AG04450 (cell line): ENCODE results near the gene OVOL1. TPM values are rescaled to one million over a fixed set of nuclear protein-coding genes. Genes with fewer than 3 reads are reported as not detected.

Experiments
- CTCF ChIA-PET: fragments of 300-600, 350-600 bp; formaldehyde crosslinking; extraction: SDS; loops from one replicate; lab custom pipeline; 2022; ENCODE audit warnings: antibody characterized with exemption, inconsistent platforms; lab: Charles Lee
- POLR2A ChIA-PET: fragments of 350-600 bp; formaldehyde crosslinking; extraction: SDS; loops from one replicate; lab custom pipeline; 2021; ENCODE audit warnings: antibody characterized with exemption, inconsistent platforms; lab: Yijun Ruan, JAX
- DNase-seq: peaks from one replicate; pipeline ENCODE4 v3.0.0-alpha.2; 2011; ENCODE audit warnings: low read depth, low spot score
- H3K27ac ChIP-seq: one replicate; pipeline ENCODE4 v1.5.1; 2012; ENCODE audit warnings: low read depth, low read length, control low read depth
- H3K27me3 ChIP-seq: one replicate; pipeline ENCODE4 v1.6.0; 2012; ENCODE audit warnings: low read length; ENCODE audit not compliant: control insufficient read depth, insufficient read depth
- H3K4me3 ChIP-seq: 2 replicates; pipeline ENCODE4 v1.5.1; 2011; ENCODE audit warnings: mild to moderate bottlenecking, low read depth, low read length, control low read depth
- H3K9me3 ChIP-seq: 2 replicates; pipeline ENCODE4 v1.5.1; 2012; ENCODE audit warnings: low read length; ENCODE audit not compliant: control insufficient read depth, insufficient read depth
- CTCF ChIP-seq: IDR thresholded peaks from 2 replicates; pipeline ENCODE4 v1.5.1; 2011; ENCODE audit warnings: low read depth, low read length, control low read depth, inconsistent platforms
- polyA plus RNA-seq: library from polyadenylated mRNA; depleted of rRNA; stranded (reverse); fragments of >200 nt; gene quantifications from 2 replicates; pipeline ENCODE4 v1.2.3, GENCODE V29; 2011

OVOL1 gene
- polyA plus RNA-seq, 1 experiment = not detected

GRCh38 chr11:65779669-65779918 lies 7.3 kb upstream of the OVOL1 start:
- Histone ChIP-seq H3K27me3 (peaks cover 14% of the 10 kb centered on the region), H3K27ac (no peak overlapping the region), H3K9me3 (peaks cover 4% of the 10 kb centered on the region; the same call in 1 of the 2 replicates), H3K4me3 (peak overlapping the region; percentile 79)
- CTCF ChIA-PET = interaction anchor here (0.6 to 4.0 kb wide), 18 partner anchors 9 to 243 kb away, joined by 3 to 29 read pairs (median 4); no protein-coding TSS in a partner anchor
- DNase-seq = no peak
- POLR2A ChIA-PET = interaction anchor here (1.2 to 1.8 kb wide), 4 partner anchors 35 to 70 kb away, joined by 3 to 6 read pairs (median 3); partner anchors contain the start of gene KAT5
- TF ChIP-seq CTCF = no peak

DNA sequence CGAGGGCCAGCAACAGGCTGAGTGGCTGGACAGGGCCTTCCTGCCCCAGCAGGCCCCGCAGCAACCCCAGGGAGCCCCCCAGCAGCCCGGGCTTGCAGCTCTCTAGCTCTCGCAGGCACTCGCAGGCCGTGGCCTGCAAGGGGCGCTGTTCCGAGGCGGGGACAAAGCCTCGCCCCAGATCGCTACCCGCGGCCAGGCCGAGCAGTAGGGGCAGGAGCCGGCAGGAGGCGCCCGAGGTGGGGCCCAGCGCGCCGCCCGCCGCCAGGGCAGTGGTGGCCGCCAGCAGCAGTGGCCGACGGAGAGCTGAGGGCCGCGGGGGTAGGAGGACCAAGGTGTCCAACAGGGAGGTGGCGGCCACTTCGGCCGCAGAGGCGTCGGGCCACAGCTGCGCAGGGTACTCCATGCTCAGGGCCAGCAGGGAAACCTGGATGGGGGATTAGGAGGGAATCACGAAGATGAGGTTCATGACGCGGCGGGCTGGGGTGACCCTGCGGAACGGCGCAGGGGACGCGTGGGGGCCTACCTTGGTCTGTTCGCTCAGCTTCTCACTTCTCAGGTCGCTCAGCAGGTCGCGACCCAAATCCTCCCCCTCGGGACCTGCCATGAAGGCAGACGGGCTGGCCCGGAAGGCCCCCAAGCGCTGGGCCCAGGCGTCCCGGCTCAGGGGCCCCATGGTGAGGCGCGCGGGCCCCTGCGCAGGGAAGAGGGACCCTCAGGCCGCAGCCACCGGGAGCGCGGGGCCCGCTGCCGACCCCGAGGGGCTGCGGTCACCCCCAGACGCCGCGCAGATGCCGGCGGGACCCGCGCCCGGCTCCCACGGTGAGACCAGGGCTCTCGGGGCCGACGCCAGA lies 6.7 kb upstream of the OVOL1 start:
- POLR2A ChIA-PET = interaction anchor here (1.2 to 1.8 kb wide), 4 partner anchors 36 to 69 kb away, joined by 3 to 6 read pairs (median 3); partner anchors contain the start of gene KAT5
- peak; percentile 66 for TF ChIP-seq CTCF

DNA sequence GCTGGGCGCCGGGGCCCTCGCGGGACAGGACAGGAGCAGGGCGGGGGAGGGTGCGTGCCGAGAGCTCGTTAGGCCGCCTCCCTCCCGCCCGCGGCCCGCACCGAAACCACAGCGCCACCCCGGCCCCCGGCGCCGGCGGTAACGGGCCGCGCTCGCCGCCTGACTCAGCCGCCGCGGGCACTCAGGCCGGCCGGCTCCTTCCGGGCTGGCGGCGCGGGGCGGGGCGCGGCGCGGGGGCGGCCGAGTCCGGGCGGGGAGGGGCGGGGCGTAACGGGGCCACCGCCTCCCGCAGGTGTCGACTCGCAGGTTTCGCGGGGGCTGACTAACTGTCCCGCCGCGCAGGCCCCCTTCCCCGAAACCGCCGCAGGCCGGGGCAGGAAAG lies 6.1 kb upstream of the OVOL1 start, which contains the start of gene AP5B1:
Gene AP5B1, minus strand, starts transcription at position 207 of the 382 bp plus-strand sequence. CDS start 385 bp downstream, outside the sequence.
- peaks cover 4% of the 10 kb centered on the region; the same call in 1 of the 2 replicates for H3K9me3 ChIP-seq
- TF ChIP-seq CTCF = no peak
- ChIA-PET CTCF (interaction anchor here (0.8 to 4.0 kb wide), 12 partner anchors 9 to 242 kb away, joined by 3 to 29 read pairs (median 6); partner anchors contain the start of genes KAT5 and SNX32), POLR2A (interaction anchor here (1.8 kb wide), 1 partner anchor 69 kb away, joined by 6 read pairs; the partner anchor contains the start of gene KAT5)
- H3K27me3 ChIP-seq = peaks cover 22% of the 10 kb centered on the region
- H3K27ac ChIP-seq = no peak within 1 kb of the TSS
- peak within 1 kb of the TSS; percentile 79 for H3K4me3 ChIP-seq
- DNase-seq = no peak

More for the DNA sequence above, 6.7 kb upstream of the OVOL1 start:
- H3K27ac ChIP-seq = no peak overlapping the region
- CTCF ChIA-PET = interaction anchor here (0.6 to 4.0 kb wide), 25 partner anchors 9 to 242 kb away, joined by 3 to 29 read pairs (median 4); partner anchors contain the start of genes KAT5 and SNX32
- peak overlapping the region; percentile 79 for H3K4me3 ChIP-seq
- H3K9me3 ChIP-seq = peaks cover 4% of the 10 kb centered on the region; the same call in 1 of the 2 replicates
- peaks cover 15% of the 10 kb centered on the region for H3K27me3 ChIP-seq
- peak; percentile 11 for DNase-seq

GRCh38 chr11:65781152-65781961 lies 5.5 kb upstream of the OVOL1 start:
- H3K9me3 ChIP-seq = peaks cover 4% of the 10 kb centered on the region; the same call in 1 of the 2 replicates
- H3K4me3 ChIP-seq = peak overlapping the region; percentile 57
- POLR2A ChIA-PET = interaction anchor here (1.8 kb wide), 1 partner anchor 69 kb away, joined by 6 read pairs; the partner anchor contains the start of gene KAT5
- CTCF ChIA-PET = interaction anchor here (1.3 to 4.0 kb wide), 6 partner anchors 11 to 70 kb away, joined by 3 to 29 read pairs (median 12); partner anchors contain the start of gene KAT5
- DNase-seq = no peak
- peaks cover 27% of the 10 kb centered on the region for H3K27me3 ChIP-seq
- H3K27ac ChIP-seq = no peak overlapping the region
- TF ChIP-seq CTCF = no peak
